SHP77 treated with DMSO at 0.1 percent for 48 hours (cell line): ENCODE measurements around the gene TRIM44.
"Not testable (repeated sequence)": the region's sequence is repeated elsewhere in the genome, so short reads cannot be mapped to it uniquely, and the experiment has no call there.

Experiments used
- DNase-seq: peaks from one replicate; lab custom pipeline; 2025; lab: John Stamatoyannopoulos, UW

The TRIM44 gene

DNA sequence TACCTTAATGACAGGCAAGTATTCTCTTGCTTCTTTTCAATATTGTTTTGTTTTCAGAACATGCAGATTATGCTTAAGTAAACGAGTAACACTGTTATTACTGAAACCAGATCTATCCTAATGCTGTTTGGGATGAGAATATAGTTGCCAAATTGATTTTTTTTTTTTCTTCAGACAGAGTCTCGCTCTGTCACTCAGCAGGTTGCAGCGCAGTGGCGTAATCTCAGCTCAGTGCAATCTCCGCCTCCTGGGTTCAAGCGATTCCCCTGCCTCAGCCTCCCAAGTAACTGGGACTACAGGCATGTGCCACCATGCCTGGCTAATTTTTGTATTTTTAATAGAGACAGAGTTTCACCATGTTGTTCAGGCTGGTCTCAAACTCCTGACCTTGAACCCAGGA lies 91.0 kb downstream of the TRIM44 start:
- not testable (repeated sequence) for DNase-seq

DNA sequence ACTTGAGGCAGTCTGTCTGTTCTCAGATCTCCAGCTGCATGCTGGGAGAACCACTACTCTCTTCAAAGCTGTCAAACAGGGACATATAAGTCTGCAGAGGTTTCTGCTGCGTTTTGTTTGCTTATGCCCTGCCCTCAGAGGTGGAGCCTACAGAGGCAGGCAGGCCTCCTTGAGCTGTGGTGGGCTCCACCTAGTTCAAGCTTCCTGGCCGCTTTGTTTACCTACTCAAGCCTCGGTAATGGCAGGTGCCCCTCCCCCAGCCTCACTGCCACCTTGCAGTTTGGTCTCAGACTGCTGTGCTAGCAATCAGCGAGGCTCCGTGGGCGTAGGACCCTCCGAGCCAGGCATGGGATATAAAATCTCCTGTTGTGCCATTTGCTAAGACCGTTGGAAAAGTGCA lies 97.4 kb downstream of the TRIM44 start:
- not testable (repeated sequence) for DNase-seq

- DNase-seq, result no peak
These were observed 99.3 kb downstream of the TRIM44 start for GRCh38 chr11:35761899-35762298.

DNA sequence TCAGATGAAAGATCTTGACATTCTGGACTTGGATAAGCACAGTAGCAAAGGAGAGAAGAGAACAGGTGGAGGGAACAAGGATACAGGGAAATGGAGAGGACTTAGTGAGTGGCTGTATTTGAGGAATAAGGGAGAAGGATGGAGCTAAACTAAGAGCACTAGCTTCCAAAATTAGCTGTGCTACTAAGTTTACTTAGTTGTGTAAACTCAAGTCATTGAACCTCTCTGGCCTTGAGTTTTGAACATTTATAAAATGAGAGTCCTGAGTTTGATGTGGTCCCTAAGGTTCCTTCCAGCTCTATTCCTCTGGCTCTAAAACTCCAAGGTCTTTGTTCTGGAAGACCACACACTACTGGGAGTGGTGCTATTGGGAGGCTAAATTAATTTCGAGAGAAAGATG lies 100.7 kb downstream of the TRIM44 start:
- no peak for DNase-seq

- DNase-seq, result no peak
These were observed 101.2 kb downstream of the TRIM44 start for GRCh38 chr11:35763765-35764164.

DNA sequence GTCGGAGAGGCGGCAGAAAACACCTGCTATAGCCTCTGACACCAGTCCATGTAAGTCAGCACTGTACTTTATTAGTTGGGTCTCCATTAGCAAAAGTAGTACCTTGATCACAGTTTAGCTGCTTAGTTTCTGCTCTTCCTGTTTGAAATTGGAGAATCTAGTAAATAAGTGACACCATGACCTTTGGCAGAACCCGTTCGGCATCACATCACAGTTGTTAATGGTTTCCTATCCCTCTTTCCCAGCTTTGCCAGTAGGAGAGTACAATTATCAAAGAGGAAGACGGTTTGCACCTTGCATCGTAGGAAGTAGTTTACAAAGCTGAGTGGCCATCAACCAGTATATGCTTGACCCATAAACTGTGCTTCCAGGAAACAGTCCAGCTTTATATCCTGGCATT lies 101.8 kb downstream of the TRIM44 start:
- DNase-seq, result no peak

DNA sequence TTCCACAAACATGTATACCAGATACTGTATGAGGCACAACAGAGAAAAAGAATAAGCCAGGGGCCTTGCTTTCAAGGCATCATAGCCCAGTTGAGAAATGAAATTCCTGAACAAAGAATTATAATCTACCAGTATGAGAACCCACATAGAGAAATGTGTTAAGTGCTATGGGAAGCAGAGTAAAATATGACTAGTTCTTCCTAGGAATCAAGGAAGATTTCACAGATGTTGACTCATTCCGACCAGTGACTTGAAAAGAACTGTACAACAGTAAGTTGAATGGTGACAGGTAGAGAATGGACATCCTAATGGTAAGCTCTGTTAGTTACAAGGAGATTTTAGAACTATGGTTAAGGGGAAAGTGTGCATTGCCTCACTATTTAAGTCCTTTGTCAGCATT lies 102.6 kb downstream of the TRIM44 start:
- DNase-seq, result no peak

- DNase-seq, result no peak
These were observed 104.1 kb downstream of the TRIM44 start for GRCh38 chr11:35766651-35767050.

DNA sequence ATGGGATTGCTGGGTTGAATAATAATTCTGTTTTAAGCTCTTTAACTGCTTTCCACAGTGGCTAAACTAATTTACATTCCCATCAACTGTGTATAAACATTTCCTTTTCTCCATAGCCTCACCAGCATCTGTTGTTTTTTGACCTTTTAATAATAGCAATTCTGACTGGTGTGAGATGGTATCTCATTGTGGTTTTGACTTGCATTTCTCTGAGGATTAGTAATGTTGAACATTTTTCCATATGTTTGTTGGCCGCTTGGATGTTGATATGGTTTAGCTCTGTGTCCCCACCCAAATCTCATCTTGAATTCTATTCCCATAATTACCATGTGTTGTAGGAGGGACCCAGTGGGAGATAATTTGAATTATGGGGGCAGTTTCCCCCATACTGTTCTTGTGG lies 107.8 kb downstream of the TRIM44 start:
- DNase-seq, result not testable (repeated sequence)

- no peak for DNase-seq
These were observed 109.1 kb downstream of the TRIM44 start for GRCh38 chr11:35771722-35772121.

DNA sequence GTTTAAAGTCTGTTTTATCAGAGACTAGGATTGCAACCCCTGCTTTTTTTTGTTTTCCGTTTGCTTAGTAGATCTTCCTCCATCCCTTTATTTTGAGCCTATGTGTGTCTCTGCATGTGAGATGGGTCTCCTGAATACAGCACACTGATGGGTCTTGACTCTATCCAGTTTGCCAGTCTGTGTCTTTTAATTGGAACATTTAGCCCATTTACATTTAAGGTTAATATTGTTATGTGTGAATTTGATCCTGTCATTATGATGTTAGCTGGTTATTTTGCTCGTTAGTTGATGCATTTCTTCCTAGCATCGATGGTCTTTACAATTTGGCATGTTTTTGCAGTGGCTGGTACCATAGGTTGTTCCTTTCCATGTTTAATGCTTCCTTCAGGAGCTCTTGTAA lies 114.7 kb downstream of the TRIM44 start:
- DNase-seq, result not testable (repeated sequence)

DNA sequence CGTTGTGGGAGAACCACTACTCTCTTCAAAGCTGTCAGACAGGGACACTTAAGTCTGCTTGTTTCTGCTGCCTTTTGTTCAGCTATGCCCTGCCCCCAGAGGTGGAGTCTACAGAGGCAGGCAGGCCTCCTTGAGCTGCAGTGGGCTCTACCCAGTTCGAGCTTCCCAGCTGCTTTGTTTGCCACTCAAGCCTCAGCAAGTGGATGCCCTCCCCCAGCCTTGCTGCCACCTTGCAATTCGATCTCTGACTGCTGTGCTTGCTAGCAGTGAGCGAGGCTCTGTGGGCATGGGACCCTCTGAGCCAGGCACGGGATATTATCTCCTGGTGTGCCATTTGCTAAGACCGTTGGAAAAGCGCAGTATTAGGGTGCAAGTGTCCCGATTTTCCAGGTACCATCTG lies 116.4 kb downstream of the TRIM44 start:
- not testable (repeated sequence) for DNase-seq

- no peak for DNase-seq
These were observed 116.8 kb downstream of the TRIM44 start for GRCh38 chr11:35779409-35779808.

GRCh38 chr11:35780951-35781860 lies 118.6 kb downstream of the TRIM44 start:
- no peak for DNase-seq

DNA sequence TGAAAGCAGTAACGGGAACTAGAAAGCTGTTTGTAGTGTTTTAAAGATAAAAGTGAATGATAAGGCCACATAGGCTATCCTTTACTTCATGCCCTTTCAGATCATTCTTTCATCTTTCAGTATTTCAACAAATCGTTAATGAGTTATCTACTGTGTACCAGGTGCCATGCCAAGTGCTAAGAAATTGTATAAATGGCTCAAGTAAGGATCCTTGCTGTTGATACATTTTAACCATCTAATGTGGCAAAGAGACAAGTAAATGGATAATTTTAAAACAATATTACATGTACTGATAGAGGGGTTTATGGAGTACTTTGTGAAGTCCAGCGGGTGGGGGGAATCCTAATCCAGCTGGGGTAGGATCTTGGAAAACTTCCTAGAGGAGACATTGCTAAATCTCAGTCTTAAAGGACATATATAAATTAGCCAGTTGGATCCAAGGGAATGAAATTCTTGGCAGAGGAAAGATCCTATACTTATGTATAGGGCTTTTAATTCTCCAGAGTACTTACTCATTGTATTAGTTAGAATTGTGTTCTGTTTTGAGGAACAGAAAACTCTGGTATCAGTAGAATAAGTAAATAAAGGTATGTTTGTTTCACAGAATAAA lies 119.4 kb downstream of the TRIM44 start:
- no peak for DNase-seq

DNA sequence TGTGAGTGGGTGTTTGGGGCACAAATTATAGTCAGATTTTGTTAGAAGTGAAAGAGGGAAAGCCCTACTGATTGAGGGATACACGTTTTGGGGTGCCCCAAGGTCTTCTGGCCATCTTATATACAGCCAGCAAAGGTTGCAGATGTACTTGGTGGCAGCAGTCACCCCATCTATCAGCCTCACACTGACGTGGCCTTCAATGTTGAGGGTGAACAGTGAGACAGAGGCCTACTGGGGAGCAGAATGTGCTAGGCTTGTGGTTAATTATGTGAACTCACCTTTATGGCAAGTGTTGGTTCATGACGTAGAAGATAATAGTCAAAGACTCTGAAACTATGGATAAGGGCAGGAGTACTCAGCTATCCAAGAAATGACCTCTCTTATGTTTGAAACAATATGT lies 121.2 kb downstream of the TRIM44 start:
- DNase-seq, result no peak

DNA sequence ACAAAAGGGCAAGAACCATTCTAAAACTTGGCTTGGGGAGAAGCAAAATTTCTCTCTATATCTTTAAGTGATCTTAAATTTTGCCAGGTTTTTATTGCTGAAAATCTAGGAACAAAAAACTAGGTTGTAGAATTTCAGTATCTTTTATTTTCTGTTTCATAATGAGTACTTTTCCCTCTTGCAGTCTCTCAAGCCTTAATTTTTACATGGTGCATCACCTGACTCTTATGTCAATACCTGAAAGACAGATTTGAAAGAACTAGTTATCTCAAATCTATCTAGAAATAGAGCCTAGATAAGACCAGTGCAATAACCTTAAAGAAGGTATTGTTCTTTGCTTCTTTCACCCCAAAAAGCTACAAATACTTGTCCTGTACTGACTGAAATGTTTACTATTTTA lies 122.1 kb downstream of the TRIM44 start:
- no peak for DNase-seq

DNA sequence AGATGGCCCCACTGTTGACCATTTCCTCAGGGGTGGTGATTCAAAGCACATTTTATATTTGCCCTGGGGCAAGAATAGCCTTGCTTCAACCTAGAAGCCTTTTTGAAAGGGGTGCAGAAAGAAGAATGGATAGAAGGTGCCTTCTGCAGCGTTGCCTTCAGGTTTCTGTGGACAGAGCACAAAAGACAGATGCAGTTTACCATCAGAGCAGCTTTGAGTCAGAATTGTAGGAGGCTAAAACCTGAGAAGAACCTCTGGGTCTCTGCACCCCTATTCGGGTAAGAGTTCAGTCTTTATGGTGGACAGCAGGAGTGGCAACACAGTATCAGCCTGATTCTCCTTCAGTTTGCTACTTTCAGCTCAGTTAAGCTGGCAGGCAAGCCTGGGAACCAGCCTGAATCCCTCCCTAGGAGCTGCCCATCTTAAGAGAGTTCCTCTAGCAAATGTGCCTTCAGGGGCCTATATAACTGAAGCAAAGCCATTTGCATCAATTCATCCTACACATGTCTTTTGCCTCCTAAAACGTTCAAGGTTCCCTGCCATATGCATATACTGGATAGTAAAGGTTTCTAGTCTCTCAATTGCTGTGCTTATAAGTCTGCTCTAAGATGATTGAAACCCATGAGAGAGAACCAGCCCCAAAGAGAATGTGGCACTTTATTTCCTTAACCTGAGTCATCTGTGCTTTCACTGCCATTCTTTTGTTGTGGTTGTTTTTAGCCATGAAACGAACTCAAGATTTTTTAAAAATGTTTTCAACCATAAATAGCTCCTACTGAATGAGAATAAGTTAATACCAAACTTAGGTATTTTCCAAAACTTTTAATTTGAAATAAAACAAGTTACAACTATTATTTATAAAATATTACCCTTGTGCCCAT lies 123.0 kb downstream of the TRIM44 start:
- no peak for DNase-seq

- no peak for DNase-seq
These were observed 123.6 kb downstream of the TRIM44 start for GRCh38 chr11:35786188-35786587.

DNA sequence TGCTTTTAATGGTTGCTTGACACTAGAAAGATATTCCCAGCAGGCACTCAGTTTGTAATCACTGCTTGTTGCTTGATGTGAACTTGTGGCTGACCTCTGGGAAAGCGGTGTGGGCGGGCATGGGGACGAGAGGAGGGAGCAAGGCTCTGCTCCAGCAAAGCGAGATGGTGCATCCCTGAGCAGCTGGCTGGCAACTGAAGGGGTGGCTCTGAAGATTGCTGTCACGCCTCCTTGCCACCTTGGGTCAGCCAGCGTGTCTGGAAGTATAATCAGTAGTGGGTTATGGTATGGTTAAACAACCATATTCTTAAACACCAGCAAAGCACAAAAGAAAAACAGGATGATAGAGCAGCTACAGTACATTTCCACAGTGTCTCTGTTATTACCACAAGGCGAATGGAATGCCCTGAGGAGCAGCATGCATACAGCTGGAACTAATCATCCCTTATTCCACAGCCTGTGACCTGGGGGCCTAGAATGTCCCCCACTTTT lies 124.5 kb downstream of the TRIM44 start:
- no peak for DNase-seq

- DNase-seq, result no peak
These were observed 125.1 kb downstream of the TRIM44 start for GRCh38 chr11:35787626-35788025.
